ELR (cell line): ENCODE measurements around the gene DENND6A.
"Not testable (repeated sequence)": the region's sequence is repeated elsewhere in the genome, so short reads cannot be mapped to it uniquely, and the experiment has no call there.

ENCODE experiments used
- DNase-seq: peaks from one replicate; pipeline ENCODE4 v3.0.0-alpha.2; 2015; ENCODE audit warnings: low read depth

The DENND6A gene

DNA sequence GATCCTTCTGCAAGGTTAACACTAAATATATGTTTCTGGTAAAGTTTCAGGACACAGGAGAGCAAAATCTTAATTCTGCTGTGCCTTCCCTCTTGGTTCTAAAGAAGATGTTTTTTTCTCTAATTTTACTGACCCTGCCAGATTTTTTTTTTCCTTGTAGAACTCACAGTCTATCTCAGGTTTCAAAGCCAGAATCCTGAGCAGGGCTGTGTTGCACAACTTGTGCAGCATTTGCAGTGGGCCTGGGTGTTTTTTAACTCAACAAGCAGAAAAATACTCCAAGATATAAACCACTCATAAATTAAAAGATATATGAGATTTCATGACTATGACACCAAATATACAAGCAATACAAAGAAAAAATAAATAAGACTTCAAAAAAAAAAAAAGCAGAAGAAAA is 55.5 kb downstream of the DENND6A start:
- no peak for DNase-seq

DNA sequence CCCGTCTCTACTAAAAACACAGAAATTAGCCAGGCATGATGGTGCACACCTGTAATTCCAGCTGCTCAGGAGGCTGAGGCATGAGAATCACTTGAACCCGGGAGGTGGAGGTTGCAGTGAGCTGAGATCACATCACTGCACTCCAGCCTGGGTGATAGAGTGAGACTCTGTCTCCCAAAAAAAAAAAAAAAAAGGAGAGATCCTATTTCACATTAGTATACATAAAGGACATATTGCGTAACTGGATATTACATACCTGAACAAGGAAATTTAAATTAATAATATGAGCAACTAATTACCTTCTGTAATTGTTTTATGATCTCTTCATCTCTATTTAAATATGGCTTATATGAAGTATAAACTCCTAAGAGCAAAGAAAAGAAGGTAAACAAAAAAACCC is 58.6 kb downstream of the DENND6A start:
- DNase-seq: not testable (repeated sequence)

GRCh38 chr3:57627976-57628375 is 64.9 kb downstream of the DENND6A start:
- DNase-seq: no peak

DNA sequence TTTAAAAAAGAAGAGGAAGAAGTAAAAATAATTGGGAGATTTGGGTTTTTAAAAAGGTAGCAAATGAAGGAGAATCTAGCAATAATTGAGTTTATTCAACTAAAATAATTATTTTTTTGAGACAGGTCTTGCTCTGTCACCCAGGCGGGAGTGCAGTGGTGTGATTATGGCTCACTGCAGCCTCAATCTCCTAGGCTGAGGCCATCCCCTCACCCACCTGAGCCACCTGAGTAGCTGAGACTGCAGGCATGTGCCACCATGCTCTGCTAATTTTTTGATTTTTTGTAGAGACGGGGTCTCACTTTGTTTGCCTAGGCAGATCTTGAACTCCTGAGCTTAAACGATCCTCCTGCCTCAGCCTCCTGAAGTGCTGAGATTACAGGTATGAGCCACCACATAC is 68.1 kb downstream of the DENND6A start:
- DNase-seq: no peak

DNA sequence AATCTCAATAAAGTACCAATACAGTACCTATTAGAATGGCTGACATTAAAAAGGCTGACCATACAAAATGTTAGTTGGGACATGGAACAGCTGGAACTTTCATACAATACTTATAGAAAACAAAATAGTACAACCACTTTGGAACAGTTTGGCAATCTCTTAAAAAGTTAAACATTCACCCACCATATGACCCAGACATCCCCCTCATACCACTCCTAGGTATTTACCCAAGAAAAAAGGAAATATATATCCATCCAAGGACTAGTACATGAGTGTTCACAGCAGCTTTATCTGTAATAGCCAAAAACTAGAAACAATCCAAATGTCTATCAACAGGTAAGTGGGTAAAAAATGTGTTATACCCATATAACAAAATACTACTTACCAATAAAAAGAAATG is 70.5 kb downstream of the DENND6A start:
- no peak for DNase-seq

DNA sequence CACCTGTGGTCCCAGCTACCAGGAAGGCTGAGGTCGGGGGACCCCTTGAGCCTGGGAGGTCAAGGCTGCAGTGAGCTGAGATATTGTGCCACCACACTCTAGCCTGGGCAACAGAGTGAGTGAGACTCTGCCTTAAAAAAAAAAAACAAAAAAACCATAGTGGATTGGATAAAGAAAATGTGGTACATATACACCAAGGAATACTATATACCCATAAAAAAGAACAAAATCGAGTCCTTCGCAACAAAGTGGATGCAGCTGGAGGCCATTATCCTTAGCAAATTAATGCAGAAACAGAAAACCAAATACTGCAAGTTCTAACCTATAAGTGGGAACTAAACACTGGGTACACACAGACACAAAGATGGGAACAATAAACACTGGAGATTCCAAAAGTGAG is 75.1 kb downstream of the DENND6A start:
- DNase-seq: no peak

DNA sequence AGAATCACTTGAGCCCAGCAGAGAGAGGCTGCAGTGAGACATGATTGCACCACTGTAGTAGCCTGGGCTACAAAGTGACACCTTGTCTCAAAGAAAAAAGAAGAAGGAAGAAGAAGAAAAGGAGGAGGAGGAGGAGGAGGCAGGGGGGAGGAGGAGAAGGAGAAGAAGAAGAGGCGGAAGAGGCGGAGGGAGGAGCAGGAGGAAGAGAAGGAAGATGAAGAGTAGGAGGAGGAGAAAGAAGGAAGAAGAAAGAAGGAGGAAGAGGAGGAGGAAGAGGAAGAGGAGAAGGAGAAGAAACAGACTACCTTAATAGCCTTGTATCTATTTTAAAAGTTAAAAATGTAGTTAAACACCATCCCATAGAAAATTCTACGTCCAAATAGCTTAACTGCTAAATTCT is 76.6 kb downstream of the DENND6A start:
- DNase-seq: no peak

DNA sequence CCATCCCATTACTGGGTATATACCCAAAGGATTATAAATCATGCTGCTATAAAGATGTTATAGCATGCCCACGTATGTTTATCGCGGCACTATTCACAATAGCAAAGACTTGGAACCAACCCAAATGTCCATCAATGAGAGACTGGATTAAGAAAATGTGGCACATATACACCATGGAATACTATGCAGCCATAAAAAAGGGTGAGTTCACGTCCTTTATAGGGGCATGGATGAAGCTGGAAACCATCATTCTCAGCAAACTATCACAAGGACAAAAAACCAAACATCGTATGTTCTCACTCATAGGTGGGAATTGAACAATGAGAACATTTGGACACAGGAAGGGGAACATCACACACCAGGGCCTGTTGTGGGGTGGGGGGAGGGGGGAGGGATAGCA is 81.0 kb downstream of the DENND6A start:
- not testable (repeated sequence) for DNase-seq

DNA sequence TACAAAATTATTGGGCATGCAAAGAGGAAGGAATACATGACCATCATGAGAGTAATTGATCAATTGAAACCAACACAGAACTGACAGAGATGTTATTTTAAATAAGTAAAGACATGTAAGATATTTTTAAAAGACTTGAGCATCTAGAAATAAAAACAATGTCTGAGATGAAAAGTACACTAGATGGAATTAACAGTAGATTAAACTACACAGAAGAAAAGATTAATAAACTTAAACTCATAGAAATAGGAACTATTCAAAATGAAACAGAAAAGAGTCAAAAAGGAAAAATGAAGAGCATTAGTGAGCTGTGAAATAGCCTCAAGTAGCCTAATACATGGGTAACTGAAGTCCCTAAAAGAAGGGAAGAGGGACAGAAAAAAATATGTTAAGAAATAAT is 87.2 kb downstream of the DENND6A start:
- no peak for DNase-seq

- no peak for DNase-seq
Measured at GRCh38 chr3:57604971-57605370, 87.9 kb downstream of the DENND6A start.

GRCh38 chr3:57600195-57600594 is 92.7 kb downstream of the DENND6A start:
- no peak for DNase-seq

DNA sequence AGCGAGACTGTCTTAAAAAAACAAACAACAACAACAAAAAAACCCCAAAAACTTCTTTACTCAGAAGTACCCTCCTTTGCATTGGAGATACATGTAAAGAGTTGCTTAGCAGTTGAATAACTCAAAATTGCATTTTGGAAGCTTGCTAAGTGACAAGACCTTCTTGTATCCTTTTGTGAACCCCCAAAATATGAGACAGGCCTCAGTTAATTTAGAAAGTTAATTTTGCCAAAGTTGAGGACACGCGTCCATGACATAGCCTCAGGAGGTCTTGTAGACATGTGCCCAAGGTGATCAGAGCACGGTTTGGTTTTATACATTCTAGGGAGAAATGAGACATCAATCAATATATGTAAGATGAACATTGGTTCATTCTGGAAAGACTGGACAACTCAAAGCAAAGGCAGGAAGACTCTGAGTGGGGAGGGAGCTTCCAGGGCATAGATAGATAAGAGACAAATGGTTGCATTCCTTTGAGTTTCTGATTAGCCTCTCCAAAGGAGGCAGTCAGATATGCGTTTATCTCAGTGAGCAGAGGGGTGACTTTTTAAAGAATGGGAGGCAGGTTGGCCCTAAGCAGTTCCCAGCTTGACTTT is 94.0 kb downstream of the DENND6A start:
- no peak for DNase-seq

DNA sequence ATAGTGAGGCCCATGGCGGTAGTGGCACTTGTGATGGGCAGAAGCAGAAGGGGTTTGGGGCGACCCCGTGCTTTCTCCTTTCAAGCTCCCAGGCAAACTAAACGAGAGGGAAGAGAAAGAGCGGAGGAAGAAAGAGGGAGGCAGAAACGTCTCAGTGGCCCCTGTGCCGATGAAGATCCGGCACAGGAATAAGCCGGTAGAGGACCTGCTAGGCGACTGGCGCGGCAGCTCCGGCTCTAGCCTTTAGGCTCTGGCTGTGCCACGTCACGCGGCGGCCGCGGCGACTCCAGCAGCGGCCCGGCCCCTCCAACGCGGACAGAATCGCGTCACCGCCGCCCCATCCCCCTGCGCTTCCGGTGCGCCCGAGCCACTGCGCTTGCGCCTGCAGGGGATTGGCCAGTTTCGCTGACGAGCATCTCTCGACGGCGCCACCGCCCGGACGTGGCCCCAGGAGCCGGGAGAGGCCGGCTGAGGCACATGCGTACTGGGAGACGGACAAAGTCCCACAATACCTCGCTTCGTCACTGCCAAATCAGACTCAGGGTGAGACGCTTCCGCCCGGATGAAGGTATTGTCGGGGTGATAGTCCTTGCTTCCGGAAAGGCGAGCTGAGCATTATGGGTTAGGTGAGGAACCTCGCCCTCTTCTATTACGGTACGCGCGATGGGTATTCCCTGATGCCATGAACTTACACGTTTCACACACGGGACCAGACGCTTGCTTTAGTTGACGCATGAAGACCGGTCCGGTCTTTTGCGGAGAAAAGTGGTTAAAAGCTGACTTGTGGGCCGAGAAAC is 95.6 kb downstream of the DENND6A start, which contains the start of gene ARF4:
Gene ARF4 (minus strand): TSS at position 218 of the 797 bp plus-strand sequence. CDS start 204 bp downstream, at position 14.
- peak; percentile 99 for DNase-seq

DNA sequence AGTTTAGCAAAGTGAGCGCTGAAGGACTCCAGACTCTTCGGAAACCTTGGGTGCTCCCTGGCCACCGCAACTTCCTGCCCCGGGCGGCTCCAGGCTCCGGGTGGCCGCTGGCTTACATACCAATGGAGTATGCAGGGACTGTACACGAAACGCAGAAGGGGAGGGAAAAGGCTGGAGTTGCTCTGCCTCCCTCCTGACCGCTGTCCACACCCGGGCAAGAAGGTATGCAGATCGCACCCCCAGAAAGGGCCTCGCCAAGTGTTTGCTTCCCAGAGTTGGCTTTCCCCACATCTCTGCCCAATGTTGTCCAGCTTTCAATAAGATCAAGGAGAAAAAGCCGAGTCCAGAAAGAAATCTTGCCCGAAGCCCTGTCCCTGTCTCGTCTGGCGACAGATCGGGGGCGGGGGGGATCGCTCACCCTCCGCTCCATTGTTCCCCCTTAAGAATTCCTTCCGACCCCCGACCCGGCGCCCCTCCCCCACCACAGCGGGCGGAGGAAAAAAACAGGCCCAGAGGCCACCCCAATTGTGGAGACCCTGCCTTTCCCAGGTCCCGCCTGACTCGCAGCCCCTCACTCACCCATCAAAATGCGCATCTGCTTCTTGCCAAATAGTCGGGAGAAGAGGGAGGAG is 96.3 kb downstream of the DENND6A start:
- peak; percentile 95 for DNase-seq

DNA sequence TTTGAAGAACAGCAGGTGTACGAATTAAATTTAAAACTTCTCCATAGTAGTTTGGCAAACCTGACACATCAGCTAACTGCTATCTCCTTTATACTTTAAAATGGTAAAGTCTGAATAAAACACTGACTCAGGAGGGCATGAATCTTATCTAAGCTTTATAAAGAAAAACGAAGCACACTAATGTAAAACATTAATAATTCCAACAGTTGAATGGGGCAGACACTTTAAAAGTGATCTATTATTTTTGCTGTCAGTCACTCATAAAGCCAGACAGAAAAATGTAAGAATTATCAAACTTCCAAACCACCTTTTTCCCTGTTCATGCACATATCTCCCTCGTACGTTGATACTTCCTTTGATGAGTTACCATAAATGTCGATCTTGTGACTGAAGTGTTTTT is 98.3 kb downstream of the DENND6A start:
- DNase-seq: no peak

GRCh38 chr3:57594144-57594543 is 98.7 kb downstream of the DENND6A start:
- DNase-seq: no peak

- DNase-seq: no peak
Measured at GRCh38 chr3:57592306-57592705, 100.6 kb downstream of the DENND6A start.

GRCh38 chr3:57587905-57588304 is 105.0 kb downstream of the DENND6A start:
- DNase-seq: no peak

- no peak for DNase-seq
Measured at GRCh38 chr3:57586778-57587177, 106.1 kb downstream of the DENND6A start.

DNA sequence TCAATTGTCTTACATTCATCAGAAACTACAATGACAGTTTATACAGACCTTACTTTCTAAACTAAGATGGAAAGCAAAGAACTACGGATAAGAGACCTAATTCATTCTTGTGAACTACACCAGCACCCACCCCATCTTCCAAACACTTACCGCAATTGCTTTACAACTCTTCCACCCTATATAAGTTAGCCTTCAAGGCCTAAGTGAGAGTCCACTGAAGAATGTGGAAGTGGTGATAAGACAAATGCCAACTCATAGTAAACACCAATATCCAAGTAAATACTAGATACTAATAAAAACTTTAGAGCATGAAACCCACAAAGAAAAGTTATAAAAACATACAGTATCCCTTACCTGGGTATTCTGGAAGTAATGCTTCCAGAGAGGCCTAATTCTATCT is 109.3 kb downstream of the DENND6A start:
- no peak for DNase-seq

GRCh38 chr3:57582474-57583168 is 110.3 kb downstream of the DENND6A start:
- DNase-seq: peak; percentile 46

GRCh38 chr3:57577801-57578200 is 115.1 kb downstream of the DENND6A start:
- DNase-seq: no peak
